HTERT RPE-1 (cell line): ENCODE measurements around the gene GPAT2.
"Not testable (repeated sequence)": the region's sequence is repeated elsewhere in the genome, so short reads cannot be mapped to it uniquely, and the experiment has no call there.

Experiments
- in situ Hi-C: fragments of 300-500 bp; cut with MboI; formaldehyde crosslinking; loops from 4 replicates; pipeline ENCODE4 v1.14.3; 2020; ENCODE audit warnings: low sequenced_read_pairs

The GPAT2 gene

DNA sequence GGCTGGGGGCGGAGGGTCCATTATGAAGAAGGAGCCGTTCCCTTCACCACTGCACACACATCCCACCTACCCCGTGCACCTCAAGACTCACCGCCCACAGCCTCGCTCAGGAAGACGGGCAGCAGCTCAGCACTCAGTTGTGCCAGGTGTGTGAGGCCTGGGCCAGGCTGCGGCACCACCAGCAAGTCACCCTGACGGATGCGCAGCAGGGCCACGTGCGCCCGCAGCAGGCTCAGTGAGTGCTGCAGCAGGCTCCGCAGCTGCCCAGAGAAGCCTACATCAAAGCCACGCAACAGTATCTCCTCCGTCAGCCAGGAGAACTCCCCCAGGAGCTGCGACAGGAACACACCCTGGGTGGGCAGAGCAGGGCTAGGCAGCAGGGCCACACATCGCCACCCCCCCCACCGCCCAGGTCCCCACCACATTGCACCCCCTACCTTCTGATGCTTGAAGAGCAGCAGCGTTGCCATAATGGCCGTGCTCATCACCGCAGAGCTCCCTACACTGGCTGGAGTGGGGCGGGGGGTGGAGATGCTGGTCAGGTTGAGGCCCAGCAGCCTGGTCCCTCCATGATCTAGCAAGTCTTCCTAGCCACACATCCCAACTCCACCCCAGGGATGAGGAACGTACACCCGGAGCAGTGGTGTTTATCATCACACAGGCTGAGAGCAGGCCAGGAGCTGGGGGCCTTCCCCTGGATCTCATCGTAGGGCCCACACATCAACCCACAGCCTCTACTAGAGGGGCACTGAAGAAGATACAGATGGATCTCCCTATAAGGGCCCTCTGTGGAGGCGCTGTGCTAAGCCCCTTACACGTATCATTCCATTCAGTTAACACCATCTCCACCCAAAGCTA is 10.2 kb downstream of the GPAT2 start:
- in situ Hi-C loops, result no loop called here

DNA sequence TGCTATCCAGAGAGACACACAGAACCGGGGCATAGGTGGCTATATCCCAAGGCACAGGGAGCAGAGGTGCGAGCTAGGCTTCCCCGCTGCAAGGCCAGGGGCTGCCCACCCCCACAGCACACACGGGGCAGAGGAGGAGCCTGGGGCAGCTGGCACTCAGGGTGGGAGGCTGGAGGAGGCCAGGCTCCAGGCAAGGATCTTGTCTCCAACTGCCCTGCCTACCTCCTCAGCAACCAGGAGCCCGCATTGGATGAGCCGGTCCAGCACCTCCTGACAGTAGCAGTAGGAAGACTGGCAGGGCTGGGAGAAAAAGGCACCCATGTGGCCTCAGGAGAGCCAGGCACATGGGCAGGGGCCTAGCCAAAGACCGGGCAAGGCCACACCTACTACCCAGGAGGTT is 11.0 kb downstream of the GPAT2 start:
- in situ Hi-C loops, result not testable (repeated sequence)

DNA sequence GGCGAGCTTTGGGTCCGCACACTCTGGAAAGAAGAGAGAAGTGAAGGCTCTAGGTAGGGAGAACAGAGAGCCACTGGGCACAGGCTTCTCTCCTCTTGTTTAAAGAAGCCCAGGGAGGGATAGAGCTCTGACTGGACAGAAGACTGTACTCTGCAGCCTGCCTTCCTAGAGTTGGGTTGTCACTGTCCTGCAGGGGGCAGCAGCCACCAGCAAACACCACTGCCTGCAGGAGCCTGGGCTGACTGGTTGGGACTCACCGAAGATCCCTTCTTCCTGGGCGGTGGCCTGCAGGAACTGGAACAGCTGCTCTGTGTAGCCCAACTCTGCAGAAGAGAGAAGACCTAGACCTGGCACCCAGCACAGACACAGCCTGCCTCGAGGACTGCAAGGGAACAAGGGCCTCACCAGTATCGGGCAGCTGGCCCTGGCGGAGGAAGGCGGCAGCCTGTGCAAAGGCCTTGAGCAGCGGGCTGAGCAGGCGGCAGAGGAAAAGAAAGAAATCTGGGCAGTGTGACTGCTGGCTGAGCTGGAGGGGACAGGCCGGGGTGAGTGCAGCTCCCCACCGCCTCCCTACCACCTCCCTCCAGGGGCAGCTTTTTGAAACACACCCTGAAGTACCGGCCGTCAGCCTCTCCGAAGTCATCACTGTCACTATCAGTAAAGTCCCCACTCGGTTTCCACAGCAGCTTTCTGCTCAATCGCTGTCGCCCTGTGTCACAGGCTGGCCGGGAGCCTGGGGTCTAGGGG is 11.8 kb downstream of the GPAT2 start:
- in situ Hi-C loops, result not testable (repeated sequence)

DNA sequence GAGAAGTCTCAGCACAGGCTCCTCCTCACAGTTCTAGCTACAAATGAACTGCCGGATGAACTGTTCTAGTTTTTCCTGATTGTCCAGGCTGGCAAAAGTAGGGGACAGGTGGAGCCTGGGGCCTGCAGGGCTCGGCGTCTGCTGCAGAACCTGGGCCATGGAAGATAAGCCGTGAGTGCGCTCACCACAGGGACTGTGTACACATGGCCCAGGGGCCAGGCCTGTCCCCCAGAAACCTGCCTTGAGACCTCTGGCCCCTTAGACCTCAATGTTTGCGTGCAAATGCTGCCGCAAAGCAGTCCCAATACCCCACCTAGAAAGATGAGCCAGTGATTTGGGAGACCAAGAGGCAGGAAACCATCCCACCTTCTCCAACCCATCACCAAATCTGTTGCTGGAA is 12.6 kb downstream of the GPAT2 start:
- in situ Hi-C loops, result not testable (repeated sequence)

DNA sequence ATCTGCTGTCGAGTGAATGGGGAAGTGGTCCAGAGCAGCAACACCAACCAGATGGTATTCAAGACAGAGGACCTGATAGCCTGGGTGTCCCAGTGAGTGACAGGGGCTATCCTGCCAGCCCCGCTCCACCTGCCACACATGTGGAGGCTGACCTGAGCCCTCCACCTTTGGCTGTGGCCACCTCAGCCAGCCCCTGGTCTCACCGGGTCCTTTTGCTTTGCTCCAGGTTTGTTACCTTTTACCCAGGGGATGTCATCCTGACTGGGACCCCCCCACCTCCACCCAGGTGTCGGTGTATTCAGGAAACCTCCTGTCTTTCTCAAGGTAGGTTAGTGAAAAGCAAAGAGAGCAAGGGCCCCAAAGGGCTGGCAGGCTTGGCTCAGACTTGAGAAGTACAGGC is 13.6 kb downstream of the GPAT2 start:
- in situ Hi-C loops, result not testable (repeated sequence)

DNA sequence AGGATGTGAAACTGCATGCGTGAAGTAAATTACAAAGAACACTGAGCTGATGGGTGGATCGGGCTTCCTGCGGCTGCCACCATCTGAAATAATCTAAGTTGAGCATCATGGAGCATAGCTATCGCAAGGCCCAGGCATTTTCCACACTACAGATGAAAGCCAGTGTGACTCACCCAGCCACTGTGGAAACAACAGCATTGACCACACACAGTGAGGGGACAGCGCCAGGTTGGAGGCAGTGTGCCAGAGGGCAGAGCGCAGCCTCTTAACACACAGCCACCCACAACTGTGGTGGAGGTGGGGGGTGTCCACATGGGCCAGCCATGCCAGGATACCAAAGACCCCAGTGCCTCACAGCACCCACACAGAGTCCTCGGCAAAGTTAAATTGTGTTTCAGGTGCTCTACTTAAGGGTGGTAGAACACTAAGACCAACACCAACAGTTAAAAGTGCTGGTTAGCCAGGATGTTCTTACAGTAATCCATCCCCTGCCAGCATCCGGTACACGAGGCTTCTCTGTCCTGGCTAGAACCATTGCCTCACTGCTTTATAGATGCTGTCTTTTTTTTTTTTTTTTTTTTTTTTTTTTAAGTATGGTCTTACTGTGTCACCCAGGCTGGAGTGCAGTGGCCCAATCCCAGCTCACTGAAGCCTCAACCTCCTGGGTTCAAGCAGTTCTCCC is 14.7 kb downstream of the GPAT2 start:
- in situ Hi-C loops, result not testable (repeated sequence)

DNA sequence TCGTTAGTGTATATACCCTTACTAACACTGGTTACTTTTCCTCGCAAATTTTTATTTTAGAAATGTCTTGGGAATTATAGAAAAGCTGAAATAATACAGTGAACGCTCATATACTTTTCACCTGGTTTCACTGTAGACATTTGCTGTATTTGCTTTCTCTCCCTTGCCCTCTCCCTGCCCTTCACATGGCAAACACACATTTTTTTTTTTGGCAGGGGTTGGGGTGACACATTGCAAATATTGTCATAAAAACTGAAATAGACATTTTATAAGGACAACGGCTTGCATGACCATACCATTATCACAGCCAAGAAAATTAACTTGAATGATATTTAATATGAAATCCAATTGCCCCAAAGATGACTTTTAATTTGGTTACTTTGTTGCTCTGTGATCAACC is 18.4 kb downstream of the GPAT2 start:
- in situ Hi-C loops, result not testable (repeated sequence)

DNA sequence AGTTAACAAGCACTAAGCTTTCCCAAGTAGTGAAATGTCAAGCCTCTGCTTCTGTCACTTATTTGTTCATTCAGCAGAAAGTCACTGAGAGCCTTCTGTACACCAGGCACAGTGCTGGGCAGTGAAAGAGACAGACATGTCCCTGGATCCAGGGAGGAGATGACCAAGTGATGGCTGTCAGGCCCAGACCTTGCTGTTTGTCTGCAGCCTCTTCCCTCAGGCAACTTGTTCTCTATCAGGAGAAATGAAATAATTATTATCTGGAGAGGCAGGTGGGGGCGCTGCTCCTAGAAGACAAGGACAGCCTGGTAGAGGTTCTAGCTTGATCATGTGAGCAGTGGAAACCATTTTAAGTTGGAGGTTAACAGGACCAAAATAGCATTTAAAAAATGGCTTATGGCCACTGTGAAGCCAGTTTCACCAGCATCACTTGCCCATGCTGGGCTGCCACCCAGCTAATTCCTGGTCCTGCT is 21.9 kb downstream of the GPAT2 start:
- in situ Hi-C loops, result not testable (repeated sequence)

DNA sequence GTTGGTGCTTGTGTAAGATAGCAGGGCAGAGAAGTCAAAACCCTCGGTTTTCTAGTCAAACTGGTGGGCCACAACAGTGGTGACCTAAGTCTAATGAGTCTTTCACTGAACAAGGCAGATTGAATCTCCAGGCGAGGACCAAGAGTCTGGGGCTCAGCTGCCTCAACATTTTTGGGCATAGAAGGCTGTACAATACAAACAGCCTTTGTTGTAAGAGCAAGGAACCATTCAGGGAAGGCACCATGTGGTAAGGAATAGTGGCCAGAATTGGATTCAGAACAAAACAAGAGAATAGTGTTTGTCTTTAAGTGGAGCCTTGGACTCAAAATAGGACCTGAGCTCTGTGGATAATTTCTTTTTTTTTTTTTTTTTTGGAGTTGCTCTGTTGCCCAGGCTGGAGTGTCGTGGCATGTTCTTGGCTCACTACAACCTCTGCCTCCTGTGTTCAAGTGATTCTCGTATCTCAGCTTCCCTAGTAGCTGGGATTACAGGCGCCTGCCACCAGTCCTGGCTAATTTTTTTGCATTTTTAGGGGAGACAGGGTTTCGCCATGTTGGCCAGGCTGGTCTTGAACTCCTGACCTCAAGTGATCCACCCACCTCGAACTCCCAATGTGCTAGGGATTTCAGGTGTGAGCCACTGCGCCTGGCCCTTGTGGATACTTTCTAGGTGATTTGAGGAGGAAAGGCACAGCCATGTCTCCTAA is 22.5 kb downstream of the GPAT2 start:
- in situ Hi-C loops, result not testable (repeated sequence)

DNA sequence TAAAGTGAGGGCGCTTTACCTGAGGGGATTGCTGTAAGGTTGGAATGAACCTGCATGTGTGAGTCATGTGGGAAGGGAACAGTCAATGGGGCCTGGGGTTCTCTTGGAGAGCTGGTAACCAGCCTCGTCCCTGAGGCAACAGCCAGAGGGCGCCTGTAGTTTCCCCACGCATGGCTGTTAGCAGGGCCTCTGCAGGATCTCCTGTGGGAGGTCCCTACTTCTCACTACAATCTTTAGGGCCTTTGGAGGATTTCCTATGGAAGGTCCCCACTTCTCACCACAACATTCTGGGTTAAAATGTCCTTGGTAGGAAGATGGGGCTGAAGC is 23.6 kb downstream of the GPAT2 start:
- in situ Hi-C loops, result not testable (repeated sequence)

DNA sequence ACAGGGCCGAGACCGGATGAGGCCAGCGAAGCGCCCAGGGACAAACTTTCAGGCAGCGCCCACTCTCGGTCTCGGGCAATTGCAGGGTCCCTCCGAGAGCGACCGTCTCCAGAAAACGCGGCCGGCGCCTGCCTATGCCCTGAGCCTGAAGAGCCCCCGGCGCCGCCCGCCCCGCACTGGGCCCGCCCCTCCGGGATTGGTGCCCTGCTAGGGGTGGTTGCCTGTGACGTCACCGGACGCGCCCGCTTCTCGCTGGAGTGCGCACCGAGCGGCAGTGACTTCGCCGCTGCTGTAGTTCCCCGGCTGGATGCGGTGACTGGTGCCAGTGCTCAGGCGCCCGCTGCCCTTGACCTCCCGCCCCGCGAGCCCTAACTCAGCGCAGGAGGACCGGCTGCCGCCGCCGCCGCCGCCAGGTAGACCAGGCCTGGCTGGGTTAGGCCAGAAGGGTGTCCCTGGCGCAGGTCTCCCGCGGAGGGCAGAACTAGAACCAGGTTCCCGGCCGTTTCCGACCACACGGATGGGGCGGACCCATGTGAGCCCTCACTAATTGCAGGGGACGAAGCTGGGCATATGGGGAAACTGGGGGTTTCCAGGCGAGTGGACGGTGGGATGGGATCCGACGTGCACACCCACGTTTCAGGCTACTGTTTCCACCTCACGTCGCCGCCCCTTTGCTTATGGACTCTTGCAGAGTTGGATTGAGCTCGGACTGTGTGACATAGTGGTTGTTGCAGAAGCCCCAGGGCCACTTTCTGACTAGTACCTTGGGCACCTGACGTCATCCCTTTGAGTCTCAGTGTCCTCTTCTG is 24.2 kb downstream of the GPAT2 start:
- in situ Hi-C loops, result not testable (repeated sequence)

DNA sequence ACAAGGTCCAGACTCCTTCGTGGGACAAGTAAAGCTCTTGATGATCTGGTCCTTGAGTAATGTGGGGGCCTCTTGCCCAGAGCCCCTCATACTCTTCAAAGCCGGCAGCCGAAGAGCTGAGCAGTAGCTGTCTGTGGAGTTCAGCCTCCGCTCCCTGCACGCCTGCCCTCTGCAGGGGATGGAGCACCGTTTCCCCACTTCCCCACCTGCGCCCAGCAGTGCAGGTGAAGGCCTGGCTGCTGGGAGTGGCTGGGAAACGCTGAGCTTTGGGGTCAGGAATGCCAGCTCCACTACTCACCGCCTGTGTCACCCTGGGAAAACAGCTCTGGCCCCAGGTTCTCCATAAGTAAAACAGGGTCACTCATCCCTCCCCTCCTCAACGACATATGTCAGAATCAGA is 24.9 kb downstream of the GPAT2 start:
- in situ Hi-C loops, result not testable (repeated sequence)

DNA sequence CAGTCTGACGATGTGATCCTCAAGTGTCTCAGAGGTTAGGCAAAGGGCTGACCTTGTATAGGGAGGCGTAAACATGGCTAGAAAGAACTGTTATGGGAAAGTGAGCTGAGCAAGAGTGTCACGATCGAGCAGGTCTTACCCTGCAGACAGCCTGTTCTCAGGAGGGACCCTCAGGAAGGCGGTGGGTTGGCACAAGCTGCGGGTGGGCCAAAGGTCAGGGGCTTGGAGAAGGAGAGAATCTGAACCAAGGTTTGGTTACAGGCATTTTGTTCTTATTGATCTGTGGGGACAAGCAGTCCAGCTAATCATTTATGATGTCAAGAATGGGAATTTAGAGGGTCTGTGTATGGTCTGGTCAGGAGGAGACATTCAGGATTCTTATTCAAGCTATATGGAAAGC is 26.7 kb downstream of the GPAT2 start:
- in situ Hi-C loops, result not testable (repeated sequence)

DNA sequence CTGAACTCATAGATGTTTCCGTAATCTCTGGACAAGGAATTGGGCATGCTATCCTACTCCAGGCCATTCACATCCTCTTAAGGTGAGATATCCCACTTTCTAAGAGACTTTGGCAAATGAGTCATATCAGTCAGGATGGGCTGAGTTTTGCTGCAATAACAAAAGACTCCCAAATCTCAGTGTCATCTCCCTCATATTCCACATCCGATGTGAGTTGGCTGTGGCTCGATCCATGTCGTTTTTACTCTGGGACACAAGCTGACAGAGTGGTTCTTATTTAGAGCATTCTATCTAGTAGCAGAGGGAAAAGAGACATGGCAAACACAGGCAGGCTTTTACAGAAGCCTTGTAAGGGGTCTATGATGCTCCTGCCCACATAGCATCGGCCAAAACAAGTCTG is 28.5 kb downstream of the GPAT2 start:
- in situ Hi-C loops, result not testable (repeated sequence)

DNA sequence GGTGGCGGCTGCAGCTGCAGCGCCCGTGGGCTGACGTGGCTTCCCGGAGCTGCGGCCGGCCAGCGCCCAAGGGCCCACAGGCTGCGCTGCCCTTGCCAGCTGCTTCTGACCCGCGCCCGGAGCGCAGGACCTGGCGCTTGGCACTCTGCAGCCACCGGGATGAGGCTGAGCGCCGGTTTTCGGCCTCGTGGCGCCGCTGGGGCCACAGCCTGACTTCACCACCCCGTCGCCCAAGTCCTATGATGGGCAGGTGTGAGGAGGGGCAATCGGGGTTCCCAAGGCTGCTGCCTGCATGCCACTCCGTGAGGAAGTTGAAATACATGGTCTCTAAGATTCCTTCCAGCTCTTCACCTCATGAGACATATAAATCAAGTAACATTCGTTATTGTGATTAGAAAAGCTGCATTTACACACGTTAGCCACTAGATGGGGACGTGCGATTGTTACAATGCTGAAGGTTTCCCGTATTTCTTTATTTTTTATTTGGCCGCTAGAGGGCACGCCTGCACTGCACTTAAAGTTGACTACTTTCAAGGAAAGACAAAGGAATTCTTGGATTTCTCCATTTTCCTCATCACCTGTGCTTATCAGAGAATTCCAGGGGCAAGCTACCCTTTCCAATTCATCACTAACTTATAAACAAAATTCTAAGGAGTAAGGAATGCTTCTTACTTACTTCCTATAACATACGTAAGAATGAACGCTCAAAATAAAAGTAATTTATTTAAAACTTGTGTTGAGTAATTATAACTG is 42.0 kb downstream of the GPAT2 start:
- in situ Hi-C loops, result not testable (repeated sequence)

DNA sequence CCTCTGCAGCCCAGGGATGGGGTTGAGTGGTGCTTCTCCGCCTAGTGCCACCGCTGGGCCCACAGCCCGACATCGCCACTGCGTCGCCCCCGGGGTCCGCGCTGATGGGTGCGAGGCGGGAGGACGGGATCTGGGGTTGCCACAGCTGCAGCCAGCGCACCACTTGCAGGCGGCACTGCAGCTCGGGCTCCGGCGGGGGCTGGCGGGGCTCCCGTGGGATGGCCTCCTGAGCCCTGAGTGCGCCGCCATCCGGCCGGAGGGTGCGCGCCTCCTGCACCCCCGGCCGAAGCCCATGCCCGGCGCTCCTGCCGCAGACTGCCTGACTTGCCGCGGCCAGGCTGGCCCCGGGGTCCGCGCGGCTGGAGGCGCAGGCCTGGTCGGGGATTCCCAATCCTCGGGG is 42.6 kb downstream of the GPAT2 start:
- in situ Hi-C loops, result not testable (repeated sequence)

DNA sequence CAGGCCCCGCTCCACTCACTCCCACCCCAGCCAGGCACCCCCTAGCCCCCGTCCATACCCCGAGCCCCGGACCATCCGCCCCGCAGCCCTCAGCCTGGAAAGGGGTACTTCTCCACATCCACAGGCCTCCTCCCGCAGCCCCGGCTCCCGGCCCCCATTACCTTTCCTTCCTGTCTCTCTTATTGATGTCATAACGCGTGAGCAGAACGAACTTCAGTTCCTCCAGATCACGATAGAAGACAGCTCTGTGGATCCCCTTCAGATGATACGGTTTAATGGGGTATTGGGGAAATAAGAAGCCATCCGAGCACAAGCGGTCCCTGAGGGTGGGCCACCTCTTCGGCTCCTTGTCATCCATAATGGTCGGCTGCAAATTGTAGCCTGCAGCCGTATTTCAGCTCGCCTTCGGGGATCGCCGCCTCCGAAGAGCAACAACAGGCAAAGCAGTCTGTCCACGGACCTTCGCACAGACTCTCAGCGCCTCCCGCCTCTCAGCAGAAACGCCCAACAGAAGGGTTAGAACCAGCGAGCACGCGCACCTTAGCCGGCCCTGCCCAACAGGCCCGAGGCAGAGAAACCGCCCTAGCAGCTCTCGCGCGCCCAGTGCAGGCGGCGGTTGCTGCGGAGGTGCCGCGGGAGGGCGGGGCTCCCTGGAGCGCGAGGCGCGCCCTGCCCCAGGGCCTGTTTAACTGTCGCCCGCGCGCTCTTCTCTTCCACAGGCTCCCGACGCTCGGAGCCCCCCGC is 43.2 kb downstream of the GPAT2 start, which contains the start of gene ANKRD36C:
ANKRD36C (minus strand) TSS at position 474 of the 744 bp plus-strand sequence; CDS start at position 358, 116 bp downstream.
- in situ Hi-C loops, result not testable (repeated sequence)

DNA sequence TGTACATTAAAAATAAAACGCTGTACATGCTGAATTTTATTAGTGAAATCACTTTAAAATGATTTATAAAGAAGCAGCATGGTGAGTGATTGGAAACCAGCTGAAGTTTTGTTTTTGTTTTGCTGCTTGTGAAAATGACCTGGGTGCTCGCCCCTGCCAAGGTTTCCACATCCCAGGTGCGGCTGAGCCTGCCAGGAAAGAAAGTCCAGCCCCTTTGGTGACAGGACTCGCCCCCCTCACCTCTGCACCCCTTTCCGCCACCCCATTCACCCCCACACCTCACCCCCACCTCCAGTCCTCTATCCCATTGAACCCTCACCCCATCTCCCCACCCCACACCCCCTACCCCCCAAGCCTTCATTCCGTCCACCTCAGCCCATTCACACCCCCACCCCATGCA is 43.8 kb downstream of the GPAT2 start:
- in situ Hi-C loops, result not testable (repeated sequence)
